GM18867 (cell line): ENCODE measurements around the gene CDC42BPB.
"Not testable (repeated sequence)": the region's sequence is repeated elsewhere in the genome, so short reads cannot be mapped to it uniquely, and the experiment has no call there.

ENCODE experiments used
- ATAC-seq: cut with Tn5 transposase; IDR thresholded peaks from one replicate; pipeline ENCODE4 v1.9.1; 2021; ENCODE audit warnings: mild to moderate bottlenecking, moderate library complexity; ENCODE audit not compliant: unreplicated experiment

The CDC42BPB gene

DNA sequence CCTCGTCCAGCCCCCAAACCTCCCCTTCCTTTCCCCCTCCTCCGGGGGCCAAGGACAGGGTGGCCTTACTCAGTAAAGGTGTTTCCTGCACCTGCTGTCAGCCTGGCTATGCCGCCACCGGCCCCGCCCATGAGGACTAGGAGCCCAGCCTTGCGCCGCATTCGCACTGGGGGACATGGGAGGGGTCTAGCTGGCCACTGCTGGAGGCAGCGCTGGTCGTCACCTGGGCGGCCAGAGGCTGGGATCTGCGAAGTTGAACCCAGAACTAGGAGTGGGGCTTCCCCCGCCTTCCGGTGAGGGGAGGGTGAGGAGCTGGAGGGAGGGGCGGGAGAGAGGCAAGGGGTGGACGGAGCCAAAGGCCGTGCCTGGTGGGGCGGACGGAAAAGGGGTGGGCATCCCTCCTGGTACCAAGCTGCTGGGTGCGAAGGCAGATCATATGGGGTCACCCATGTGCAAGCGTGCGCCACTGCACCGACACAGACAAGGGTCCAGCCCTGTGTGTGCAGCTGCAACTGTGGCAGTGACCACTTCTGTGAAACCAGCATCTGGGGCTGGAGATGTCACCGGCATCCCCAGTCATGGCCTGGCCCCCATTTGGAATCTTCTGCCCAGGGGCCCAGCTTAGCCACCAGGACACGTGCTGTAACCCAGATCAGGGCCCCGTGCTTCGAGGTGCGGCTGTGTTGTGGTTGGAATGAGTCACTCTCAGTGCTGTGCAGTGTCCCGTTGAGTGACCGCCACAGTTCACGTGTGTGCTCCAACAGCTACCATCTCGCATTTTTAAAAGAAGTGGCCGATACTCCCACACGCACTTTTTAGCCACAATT lies 126.4 kb downstream of the CDC42BPB start:
- no peak for ATAC-seq

DNA sequence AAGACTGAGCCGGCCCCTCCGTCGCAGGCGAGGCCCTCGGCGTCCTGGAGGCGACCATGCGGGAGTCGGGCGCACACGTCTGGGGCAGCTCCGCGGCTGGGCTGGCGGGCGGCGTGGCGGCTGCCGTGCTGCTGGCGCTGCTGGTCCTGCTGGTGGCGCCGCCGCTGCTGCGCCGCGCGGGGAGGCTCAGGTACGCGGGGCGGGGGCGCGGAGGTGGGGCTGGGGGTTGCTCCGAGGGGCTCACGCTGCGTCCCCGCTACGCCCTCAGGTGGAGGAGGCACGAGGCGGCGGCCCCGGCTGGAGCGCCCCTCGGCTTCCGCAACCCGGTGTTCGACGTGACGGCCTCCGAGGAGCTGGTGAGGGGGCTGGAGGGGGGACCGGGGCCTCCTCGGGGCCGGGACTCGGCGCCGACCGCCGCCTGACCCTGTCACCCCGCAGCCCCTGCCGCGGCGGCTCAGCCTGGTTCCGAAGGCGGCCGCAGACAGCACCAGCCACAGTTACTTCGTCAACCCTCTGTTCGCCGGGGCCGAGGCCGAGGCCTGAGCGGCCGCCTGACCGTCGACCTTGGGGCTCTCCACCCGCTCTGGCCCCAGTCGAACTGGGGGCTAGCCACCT lies 127.1 kb downstream of the CDC42BPB start:
- ATAC-seq: no peak

DNA sequence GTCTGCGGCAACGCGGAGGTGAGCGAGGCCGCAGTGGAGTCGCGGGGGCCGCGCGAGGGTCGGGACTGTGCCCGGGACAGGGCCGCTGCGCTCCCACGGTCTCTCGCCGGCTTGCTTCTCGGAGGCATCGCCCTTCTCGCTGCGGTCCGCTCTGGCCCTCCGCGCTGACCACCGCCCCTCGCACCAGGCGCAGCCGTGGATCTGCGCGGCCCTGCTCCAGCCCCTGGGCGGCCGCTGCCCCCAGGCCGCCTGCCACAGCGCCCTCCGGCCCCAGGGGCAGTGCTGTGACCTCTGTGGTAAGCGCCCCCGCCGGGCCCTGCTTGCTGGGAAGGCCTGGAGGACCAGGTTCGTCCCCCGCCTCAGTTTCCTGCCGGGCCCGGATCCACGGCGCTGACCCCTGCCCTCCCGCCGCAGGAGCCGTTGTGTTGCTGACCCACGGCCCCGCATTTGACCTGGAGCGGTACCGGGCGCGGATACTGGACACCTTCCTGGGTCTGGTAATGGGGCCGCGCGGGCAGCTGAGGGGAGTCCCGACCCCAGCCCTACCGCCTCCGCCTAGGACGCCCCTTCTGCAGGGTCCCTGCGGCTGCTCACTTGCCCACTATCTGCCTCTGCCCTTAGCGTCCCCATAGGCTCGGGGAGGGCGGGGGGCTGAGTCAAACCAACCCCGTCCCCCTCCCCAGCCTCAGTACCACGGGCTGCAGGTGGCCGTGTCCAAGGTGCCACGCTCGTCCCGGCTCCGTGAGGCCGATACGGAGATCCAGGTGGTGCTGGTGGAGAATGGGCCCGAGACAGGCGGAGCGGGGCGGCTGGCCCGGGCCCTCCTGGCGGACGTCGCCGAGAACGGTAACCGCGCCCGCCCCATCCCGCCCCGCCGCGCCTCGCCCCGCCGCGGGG lies 127.9 kb downstream of the CDC42BPB start:
- ATAC-seq: no peak

DNA sequence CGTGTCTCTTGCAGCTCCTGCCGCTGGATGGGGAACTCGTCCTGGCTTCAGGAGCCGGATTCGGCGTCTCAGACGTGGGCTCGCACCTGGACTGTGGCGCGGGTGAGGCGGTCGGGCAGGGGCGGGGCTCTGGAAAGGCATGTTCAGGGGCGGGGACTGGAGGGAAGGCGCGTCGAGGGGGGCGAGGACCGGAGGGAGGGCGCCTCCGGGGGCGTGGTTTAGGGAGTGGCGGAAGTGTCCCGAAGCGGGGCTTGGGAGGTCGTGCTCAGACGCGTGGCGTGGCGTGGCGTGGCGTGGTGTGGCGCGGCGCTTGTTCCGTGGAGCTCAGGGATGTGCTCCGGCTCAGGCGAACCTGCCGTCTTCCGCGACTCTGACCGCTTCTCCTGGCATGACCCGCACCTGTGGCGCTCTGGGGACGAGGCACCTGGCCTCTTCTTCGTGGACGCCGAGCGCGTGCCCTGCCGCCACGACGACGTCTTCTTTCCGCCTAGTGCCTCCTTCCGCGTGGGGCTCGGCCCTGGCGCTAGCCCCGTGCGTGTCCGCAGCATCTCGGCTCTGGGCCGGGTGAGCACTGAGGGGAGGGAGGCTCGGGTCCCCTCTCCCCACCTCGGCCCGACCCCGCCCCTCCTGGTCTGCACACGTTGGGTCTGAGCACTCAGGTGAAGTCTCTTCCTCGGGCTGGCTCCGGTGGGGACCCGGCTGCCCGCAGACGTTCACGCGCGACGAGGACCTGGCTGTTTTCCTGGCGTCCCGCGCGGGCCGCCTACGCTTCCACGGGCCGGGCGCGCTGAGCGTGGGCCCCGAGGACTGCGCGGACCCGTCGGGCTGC lies 128.7 kb downstream of the CDC42BPB start:
- no peak for ATAC-seq

DNA sequence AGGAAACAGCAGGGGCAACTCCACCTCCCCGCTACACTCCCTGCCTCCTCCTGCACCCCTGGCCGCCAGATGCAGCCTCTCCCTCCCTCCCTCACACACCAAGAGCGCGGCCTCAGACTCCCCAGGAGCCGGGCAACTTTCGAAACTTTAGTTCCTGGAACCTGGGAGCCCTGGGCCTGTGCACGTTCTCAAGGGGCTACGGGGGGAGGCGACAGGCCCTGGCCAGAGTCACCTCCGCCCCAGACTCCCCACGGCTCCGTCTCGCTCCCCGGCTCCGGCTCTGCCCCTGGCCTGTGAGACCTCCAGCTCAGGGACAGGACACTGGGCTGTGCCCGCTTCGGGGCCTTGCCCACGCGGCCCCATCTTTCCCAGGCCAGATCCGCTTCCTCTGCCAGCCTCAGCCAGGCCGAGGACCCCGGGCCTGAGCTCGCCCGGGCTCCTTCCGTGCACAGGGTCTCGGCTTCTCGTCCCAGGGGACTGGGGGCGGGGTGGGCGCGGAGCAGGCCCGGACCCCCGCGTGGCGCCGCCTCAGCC lies 129.4 kb downstream of the CDC42BPB start:
- ATAC-seq: no peak

DNA sequence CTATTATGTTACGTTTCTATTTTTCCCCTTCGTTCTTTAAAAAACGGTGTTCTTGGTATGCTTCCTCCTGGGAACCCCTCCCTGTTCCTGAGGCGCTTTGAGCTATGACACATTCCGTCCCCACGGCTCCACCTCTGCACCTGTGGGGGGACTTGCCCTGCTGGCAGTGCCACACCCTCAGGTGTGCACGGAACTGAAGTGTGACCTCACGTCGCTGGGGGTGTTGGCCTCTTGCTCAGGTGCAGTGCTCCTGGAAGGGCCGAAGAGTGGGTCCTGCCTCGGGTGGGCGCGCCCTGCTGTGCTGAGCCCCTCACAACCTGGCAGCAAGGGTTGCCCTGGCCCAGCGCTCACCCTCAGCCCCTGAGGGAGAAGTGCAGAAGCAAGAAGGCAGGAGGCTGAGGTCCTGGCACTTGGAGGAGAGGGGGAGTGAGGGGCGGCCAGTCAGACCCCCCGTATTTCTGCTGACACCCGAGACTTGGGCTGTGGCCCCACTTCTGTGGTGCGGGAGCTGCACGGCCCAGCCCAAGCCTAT lies 129.9 kb downstream of the CDC42BPB start:
- ATAC-seq: no peak

DNA sequence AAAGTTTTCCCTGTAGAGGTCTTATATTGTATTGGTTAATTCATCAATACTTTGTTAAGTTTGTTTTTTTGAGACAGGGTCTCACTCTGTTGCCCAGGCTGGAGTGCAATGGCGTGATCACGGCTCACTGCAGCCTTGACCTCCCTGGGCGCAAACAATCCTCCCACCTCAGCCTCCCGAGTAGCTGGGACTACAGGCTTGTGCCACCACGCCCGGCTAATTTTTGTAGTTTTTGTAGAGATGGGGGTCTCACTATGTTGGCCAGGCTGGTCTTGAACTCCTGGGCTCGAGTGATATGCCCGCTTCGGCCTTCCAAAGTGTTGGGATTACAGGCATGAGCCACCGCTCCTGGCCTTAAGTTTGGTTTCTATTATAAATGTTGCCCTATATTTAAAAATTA lies 130.5 kb downstream of the CDC42BPB start:
- ATAC-seq: not testable (repeated sequence)

DNA sequence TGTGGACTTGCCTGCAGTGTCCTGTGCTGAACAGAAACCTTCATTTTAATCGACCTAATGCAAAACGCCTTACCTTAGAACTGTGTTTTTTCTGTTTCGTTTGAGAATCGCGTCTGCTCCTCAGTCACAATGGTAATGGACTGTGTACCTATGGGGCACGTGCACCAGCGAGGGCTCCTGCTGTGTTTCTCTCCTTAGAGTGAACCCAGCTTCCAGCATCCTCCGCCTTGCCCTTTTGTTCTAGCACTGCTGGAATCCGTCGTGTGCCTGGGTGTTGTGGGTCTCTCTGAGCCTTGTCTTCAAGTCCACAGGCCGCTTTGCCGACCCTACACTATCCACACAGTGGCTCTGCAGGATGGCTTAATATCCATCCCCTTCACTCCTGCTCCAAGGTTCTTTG lies 131.2 kb downstream of the CDC42BPB start:
- ATAC-seq: no peak

DNA sequence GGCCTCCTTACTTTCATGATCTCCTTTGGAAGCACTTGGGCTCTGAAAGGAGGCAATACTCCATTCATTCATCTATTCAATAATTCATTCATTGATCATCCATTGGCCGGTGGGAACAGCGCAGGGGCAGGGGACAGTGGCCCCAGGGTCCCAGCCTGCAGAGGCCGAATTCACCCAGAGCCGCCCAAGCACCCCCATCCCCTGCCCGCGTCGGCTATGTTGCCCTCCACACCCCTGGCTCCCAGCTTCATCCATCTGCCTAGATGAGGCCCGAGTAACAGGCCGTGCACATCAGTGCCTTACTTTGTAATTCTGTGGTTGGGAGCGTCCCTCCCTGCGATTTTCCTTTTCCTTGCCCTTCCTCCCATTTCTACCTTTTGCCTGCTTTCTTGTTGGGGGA lies 131.7 kb downstream of the CDC42BPB start:
- ATAC-seq: no peak

DNA sequence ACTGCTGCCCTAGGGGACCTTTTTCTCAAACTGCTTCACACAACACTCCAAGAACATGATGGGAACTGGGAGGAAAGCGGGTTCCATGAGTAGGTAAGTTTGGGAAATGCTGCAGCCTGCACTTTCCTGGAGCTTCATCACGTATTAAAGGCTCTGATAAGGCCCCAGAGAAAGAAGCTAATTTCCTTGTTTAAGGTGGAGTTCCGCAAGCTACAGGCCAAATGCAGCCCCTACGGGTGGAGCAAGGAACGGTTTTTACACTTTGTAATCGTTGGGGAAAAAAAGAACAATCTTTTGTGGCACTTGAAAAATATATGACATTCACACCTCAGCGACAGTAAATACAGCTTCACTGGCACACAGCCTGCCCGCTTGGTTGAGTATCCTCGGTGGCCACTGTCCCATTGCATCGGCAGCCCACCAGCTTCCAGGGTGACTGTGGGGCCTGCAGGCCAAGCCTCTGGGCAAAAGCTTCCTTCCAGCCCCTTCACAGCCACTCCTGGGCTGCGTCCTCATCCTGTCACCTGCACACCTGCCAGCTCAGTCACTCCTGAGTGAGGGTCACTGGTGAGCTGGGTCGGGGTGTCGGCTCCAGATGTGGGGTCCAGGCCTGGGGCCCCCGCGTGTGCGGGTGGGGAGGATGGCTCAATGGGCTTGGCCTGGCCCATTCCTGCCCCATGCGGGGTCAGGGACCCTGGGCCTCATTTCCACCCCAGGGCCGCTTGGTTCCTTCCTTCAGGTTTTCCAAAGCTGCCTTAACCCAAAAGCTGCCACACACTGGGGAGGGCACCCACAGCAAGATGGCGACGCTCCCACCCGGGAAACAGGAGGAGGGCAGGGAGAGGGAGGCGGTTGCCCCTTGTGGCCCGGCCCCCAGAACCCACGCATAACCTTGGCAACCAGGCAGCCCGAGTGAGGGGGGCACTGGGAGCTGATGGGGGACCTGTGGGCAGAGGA lies 132.4 kb downstream of the CDC42BPB start:
- no peak for ATAC-seq

DNA sequence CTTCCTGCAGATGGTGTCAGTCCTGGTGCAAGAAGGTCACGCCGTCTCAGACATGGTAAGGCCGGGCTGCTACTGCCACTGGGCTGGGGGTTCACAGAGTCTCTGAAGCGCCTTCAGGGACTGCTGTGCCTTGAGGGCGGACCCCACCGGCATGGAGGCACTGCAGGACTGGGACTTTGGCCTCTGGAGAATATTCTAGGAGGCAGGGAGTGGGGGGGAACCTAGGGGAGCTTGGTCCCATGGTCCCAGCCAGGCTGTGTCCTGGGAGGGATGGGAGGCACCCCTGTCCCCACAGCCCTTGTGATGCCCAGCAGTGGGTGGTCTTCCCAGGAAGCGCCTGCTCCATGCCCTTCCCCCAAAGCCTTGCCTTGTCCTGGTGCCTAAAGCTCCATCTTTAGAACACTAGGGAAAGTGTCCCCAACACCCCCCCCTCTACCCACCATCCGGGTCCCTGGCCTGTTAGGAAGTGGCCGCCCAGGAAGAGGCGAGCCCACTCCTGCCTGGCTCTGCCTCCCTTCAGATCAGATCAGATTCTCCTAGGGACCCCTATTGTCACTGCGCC lies 133.3 kb downstream of the CDC42BPB start:
- no peak for ATAC-seq

DNA sequence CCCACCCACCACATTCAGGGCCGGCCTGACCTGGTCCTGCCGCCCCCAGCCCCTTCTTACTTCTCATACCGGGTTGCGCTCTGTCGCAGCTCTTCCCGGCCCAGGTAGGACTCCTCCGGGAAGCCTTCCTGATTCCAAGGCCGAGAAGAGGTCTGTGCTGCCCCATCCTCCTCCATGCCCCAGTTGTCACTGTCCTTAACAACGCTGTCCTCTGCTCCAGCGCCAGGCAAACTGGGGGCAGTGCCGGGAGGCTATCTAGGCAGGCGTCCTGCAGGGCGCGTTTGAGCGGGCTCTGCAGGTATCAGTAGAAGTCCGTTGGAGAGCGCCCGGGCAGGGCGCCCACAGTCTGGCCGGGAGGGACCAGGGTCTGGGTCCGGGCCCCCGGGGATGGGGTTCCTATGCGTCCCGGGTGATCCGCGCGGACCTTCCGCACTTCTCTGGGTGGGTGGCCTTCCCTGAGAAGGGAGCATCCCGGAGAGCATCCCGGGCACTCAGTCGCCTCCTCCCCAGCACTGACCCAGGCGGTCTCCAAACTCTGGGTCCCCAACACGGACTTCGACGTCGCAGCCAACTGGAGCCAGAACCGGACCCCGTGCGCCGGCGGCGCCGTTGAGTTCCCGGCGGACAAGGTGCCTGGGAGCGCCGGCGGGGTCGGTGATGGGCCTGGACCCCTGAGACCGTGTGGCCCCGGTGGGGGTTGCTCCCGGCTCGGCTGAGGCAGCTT lies 134.0 kb downstream of the CDC42BPB start:
- ATAC-seq: no peak

DNA sequence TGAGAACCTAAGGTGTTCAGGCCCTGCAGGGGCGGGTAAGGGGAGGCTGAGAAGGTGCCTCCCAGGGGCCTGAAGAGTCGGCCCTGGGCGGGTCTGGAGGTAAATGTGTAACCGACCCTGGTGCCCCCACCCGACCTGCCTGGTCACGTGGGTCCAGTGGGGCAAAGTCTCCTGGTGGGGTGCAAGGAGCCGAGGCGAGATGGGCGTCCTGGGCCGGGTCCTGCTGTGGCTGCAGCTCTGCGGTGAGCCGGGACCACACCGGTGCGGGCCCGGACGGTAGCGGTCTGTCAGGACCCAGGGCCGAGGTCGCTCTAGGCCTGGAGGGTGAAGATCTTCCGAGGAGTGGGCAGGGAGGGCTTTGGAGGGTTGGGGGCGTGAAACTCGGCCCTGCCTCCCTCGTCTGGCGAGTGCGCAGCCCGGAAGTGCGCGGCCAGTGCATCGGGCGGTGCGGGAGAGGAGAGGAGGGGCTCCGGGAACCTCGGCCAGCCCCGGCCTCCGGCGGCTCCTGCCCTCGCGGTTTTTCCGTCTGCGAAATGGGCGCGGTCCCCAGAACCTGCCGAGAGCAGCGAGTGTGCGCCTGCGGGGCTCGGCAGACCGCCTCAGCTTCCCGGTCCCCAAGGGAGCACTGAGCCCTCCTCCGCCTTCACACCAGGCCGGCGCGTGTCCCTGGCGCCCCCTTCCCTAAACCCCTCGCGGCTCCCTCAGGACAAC lies 134.7 kb downstream of the CDC42BPB start, which contains the start of gene AMN:
TSS of gene AMN (plus strand) at position 174 of the 711 bp plus-strand sequence. CDS start at position 200, 26 bp downstream.
- no peak for ATAC-seq

DNA sequence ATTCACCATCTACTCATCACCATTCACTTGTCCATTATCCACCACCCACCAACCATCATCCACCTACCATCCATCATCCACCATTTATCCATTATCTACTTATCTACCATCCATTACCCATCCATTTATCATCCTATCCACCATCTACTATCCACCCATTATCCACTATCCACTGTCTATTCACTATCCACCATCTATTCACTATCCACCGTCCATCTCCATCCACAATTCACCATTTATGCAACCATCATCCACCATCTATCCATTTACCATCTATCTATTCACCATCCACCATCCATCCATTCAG lies 136.4 kb downstream of the CDC42BPB start:
- no peak for ATAC-seq

DNA sequence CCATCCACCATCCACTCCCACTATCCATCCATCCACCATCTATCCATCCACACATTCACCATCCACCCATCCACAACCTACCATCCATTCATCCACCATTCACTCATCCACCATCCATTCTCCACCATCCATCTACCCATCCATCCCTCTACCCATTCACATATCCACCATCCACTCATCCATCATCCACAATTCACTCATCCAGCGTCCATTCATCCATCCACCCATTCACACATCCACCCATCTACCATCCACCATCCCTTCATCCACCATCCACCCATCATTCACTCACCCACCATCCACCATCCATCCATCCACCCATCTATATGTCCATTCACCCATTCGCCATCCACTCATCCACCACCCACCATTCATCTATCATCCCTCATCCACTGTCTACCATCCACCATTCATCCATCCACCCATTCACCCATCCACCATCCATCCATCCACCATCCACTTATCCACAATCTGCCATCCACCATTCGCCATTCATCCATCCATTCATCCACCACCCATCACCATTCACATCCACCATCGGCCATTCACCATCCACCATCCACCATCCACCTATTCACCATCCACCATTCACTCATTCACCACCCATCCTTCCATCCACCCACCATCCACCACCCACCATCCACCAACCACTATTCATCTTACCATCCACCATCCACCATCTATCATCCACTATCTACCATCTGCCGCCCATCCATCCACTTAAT lies 136.9 kb downstream of the CDC42BPB start:
- ATAC-seq: no peak

DNA sequence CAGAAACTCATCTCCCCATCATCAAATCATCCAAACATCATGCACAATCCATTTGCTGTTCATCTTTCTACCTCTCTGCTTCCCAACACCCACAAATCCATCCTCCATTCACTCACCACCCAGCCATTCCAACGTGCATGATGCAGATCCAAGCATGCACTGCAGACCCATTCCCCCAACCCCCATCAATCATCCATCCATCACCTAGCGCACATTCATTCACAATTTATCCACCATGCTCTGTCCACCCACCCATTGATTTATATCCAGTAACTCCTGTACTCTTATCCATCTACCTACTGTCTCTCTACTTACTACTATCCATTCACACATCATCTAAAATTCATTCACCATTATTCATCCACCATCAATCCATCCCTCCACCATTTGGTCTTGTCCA lies 138.9 kb downstream of the CDC42BPB start:
- ATAC-seq: no peak
